Measurements from ENCODE around the gene PPP1CB.

The PPP1CB gene

GRCh38 chr2:28745876-28746275 lies 5.8 kb upstream of the PPP1CB start:
- DNase-seq, result no peak

GRCh38 chr2:28746429-28747111 lies 5.1 kb upstream of the PPP1CB start:
- DNase-seq, result no peak

GRCh38 chr2:28747714-28748113 lies 3.9 kb upstream of the PPP1CB start:
- DNase-seq, result peak; percentile 44

GRCh38 chr2:28748176-28748575 lies 3.5 kb upstream of the PPP1CB start:
- DNase-seq, result no peak

- no peak for DNase-seq
Measured at GRCh38 chr2:28748941-28749340, 2.7 kb upstream of the PPP1CB start.

- no peak for DNase-seq
Measured at GRCh38 chr2:28749526-28749925, 2.1 kb upstream of the PPP1CB start.

DNA sequence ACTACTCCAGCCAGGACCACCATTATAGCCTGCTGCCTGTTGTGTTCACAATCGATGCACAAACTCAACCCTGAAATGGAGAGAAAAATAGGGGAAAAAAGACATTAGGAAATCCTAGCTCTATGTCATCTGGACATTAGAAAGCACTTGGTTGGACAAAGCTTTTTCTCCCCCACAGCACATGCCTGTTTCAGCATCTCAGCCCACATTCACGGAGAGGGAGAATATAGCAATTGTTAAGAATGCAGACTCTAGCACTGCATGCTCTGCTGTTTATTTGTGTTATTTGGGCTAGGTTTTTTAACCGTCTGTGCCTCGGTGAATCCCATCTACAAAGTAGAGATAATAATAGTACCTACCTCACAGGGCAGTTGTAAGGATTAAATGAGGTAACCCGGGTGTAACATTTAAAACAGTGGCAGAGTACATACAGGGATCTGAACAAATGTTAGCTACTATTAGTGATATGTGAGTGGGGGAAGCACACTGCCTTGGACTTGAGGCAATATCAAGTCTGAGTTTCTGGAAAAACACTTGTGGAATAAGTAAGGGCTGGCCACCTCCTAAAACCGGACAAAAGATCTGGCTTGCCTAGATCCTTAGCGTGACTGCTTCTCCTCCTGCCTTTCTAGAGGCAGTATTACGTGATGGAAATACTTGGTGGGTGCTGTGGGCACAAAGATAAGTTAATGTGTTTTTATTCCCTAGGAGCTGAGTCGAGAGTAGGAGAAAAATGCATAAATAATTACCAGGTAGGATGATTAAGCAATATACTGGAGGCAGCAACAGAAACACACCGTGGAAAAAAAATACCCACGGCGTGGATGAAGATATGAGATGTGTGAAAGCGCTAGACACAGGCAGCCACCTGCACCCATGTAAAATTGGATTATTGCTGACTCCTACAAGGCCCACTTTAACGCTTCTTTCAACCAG lies 1.0 kb upstream of the PPP1CB start:
- DNase-seq, result peak; percentile 22

GRCh38 chr2:28751956-28752630 lies 463 bp downstream of the PPP1CB start:
- DNase-seq, result peak; percentile 39

DNA sequence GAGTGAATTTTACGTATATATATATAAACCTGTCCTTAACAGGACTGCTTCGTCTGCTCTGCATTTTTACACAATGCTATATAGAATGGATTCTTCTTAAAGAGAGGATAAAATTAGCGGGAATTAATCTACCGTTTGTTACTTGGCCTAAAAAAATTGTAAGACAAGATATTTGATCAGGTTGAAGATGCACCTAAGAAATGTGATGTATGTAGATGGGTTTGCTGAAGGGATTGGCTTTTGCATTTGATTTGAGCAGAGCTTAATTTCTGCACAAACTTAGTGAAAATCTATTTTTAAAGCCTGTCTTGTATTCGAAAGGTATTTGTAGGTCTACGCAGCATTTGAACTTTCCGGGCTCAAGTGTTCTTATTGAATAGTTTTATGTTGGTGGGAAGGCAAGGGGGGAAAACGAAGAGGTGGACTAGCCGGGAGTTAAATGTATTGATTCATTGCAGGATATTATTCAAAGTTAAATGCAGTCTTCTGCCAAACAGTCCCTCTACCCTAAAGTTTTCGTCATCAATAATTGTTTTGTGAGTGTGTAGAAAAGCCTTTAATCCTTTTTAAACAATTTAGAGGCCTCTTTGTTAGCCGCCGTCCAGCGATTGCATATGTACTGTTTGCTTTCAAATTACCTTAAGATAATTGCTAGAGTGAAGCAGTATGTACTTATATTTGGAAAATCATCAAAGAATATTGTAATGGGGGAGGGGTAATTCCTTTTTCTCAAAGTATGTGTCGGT lies 1.2 kb downstream of the PPP1CB start:
- peak; percentile 69 for DNase-seq

DNA sequence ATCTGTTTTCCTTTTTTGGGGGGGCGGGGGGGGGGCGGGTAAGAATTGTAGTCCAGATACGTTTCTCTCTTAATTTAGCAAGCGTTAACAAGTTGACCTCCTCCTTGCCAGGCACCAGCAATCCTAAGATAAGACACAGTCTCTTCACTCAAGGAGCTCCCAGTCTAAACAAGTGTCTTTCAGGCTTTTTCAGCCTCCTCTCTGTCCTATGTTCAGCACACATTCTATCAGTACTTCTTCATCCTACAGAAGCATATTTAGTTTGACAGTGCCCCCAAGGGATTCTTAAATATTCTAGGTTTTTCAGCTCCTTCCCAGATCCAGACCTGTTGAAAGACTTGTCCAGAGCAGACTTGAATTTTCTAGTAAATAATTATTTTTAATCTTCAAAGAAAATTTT lies 2.7 kb downstream of the PPP1CB start:
- no peak for DNase-seq

DNA sequence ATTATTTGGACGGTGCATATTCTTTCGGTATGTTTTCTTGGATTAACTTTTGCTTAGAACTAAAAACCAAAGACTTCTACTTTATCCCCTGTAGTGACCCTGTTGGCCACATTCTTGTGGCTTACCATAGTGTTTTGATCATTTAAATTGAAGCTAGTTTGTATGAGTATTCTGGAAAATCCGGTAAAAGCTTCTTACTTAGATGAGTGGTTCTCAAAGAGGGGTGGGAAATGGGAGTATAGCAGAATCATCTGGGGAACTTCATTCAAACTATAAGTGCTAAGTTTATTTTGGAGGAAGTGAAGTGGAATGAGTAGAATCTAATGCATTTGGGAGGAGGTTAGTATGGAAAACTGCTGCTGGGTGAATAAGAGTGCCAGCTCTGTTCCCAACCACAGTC lies 3.8 kb downstream of the PPP1CB start:
- DNase-seq, result no peak

DNA sequence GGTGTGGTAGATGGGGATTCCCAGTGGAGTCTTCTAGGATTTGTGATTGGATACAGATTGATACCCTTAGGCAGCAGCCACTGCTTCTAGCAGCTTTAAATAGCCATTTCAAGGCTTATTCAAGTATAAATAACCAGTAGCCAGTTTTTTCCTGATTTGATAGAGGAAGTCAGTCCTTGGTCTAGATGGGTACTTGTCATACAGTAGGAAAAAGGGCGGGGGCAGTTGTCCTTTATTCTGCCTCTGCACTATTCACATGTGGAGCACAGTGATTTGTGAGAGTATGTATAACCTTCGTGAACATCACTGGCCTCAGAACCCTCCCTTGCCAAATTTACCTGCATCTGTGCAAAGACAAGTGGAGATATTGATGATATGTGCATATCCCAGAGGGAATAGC lies 6.8 kb downstream of the PPP1CB start:
- DNase-seq, result no peak

- DNase-seq, result no peak
Measured at GRCh38 chr2:28761420-28761819, 9.8 kb downstream of the PPP1CB start.

DNA sequence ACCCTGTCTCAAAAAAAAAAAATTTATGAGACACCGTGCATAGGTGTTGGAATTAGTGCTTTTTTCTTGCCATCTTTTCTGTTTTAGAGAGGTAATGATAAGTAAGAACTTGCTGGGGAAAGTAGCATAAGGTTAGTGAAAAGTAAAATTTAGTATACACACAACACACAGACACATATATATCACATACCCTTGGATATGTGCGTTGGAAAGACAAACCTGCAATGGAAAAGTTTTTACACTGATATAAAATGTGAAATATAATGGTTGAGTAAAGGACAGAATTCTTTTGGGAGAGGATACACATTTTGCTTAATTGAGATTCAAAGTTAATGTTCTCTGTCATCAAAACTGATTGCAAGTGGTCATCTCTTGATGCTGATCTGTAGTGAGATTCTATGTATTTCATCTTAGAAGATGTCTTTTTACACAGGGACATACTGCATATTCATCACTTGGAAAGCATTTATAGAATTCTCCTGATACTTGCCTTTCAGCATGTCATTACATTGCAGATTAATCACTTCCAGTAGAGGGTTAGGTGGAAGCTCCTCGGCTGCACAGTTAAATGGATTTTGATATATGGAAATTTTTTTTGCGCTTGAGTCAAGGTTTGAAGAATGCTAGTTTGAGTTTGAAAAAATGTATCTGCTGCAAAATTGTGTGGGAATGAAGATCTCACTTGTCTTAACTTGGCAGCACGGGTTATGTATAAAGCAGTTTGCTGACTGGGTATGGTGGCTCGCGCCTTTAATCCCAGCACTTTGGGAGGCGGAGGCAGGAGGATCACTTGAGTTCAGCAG lies 13.5 kb downstream of the PPP1CB start:
- no peak for DNase-seq

GRCh38 chr2:28766070-28766469 lies 14.4 kb downstream of the PPP1CB start:
- DNase-seq, result no peak

GRCh38 chr2:28767337-28767736 lies 15.7 kb downstream of the PPP1CB start:
- DNase-seq, result no peak

DNA sequence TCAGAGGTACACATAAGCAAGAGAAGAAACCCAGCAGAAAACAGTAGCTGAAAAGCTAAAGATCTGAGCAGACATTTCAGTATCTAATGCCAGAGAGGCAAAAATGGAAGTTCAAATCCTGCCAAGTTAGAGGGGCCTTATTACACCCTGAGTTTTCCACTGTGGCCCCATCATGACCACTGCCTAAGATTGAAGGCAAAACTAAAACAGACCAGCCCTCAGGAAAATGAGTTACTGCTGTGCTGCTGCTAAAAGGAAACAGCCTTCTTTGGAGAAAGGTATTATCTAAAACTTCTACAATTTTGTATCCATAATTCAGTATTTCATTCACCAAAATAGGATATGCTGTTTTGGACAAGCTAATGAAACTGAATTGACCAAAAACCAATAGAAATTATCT lies 16.8 kb downstream of the PPP1CB start:
- DNase-seq, result no peak

DNA sequence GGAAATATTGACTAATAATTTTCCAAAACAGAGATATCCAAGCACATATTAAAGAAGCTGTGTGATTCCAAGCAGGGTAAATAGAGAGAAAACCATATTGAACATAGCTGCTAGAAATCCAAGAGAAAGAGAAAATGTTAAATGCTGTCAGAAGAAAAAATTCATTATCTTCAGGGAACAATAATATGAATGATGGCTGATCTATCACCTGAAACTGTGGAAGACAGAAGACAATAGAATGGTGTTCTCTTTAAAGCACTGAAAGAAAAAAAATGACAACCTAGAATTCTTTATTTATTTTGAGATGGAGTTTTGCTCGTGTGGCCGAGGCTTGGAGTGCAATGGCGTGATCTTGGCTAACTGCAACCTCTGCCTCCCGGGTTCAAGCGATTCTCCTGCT lies 17.3 kb downstream of the PPP1CB start:
- DNase-seq, result no peak

DNA sequence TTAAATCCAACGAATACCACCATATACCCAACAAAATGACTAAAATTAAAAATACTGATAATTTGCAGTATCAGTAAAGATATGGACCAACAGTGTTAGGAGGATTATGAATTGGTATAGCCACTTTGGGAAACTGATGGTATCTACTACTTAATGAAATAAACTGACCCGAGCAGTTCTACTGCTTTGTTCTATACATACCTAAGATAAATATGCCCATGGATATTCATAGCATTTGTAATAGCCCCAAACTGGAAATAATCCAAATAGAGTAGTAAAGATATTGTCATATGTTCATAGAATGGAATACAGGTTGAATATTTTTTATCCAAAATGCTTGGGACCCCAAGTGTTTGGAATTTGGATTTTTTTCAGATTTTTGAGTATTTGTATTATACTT lies 20.7 kb downstream of the PPP1CB start:
- DNase-seq, result no peak

DNA sequence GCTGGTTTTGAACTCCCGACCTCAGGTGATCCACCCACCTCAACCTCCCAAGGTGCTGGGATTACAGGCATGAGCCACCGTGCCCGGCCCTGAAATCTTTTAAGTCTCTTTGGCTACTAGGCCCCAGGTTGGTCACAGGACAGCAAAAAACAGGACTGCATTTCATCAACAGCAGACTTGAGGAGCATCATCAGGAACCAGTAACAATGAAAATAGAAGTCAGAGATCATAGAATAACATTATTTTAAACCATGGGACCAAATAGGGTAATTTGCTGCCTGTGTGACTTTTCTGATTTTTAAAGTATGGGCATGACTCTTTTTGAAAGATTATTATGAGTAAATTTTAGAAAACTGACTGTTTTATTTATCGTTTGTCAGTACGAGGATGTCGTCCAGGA lies 24.8 kb downstream of the PPP1CB start:
- DNase-seq, result no peak

- DNase-seq, result no peak
Measured at GRCh38 chr2:28778392-28778791, 26.8 kb downstream of the PPP1CB start.

DNA sequence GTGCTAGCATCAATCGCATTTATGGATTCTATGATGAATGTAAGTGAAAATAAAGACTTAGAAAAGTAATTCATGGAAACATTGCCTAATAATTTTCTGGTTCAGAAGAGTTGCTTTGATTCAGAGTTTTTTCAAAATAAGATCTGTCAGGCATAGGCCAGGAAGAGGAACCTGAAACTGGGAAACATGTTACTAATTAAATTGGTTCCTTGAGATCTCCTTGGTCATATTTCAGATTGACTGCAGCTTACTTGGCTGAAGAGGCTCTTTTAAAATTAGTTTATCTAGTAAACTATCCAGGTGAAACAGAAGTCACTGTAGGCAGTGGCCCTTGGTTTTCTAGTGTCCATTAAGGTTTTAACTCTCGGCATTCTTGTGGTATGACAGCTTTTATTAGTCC lies 27.4 kb downstream of the PPP1CB start:
- no peak for DNase-seq

All from NCI-H146 (cell line).